GM19193 (cell line): ENCODE results near the gene TEX54.
A peak's percentile ranks its signal among the peaks of the same experiment; 100 is the strongest.

Experiments used
- POLR2A ChIP-seq: IDR thresholded peaks from 4 replicates; pipeline ENCODE4 v1.6.1; 2011; ENCODE audit not compliant: insufficient read depth, insufficient read length; ENCODE audit errors: extremely low read depth

TEX54 gene

GRCh38 chr11:62841361-62842170 lies 8.9 kb upstream of the TEX54 start:
- peak; percentile 98 for TF ChIP-seq POLR2A

GRCh38 chr11:62839050-62839945 lies 6.7 kb upstream of the TEX54 start, which contains the start of gene WDR74:
TSS of gene WDR74 (minus strand) at chr11:62839590. CDS start at chr11:62839570, 20 bp downstream.
- TF ChIP-seq POLR2A, result peak; percentile 91

- no peak for TF ChIP-seq POLR2A
Observed at GRCh38 chr11:62835336-62835735, 2.7 kb upstream of the TEX54 start.

GRCh38 chr11:62831520-62832335 lies 913 bp downstream of the TEX54 start, which contains the start of gene STX5:
TSS of gene STX5 (minus strand) at chr11:62832051. CDS start at chr11:62831243, 808 bp downstream.
- peak; percentile 82 for TF ChIP-seq POLR2A

- no peak for TF ChIP-seq POLR2A
Observed at GRCh38 chr11:62830904-62831519, 1.6 kb downstream of the TEX54 start.

- TF ChIP-seq POLR2A, result no peak
Observed at GRCh38 chr11:62823677-62824076, 9.0 kb downstream of the TEX54 start.

- no peak for TF ChIP-seq POLR2A
Observed at GRCh38 chr11:62817129-62817528, 15.5 kb downstream of the TEX54 start.

- TF ChIP-seq POLR2A, result no peak
Observed at GRCh38 chr11:62816557-62816956, 16.1 kb downstream of the TEX54 start.

- no peak for TF ChIP-seq POLR2A
Observed at GRCh38 chr11:62811659-62812058, 21.0 kb downstream of the TEX54 start.

- no peak for TF ChIP-seq POLR2A
Observed at GRCh38 chr11:62810748-62811147, 21.9 kb downstream of the TEX54 start.

- TF ChIP-seq POLR2A, result no peak
Observed at GRCh38 chr11:62806611-62807121, 26.0 kb downstream of the TEX54 start.

GRCh38 chr11:62805961-62806441 lies 26.6 kb downstream of the TEX54 start:
- no peak for TF ChIP-seq POLR2A

- TF ChIP-seq POLR2A, result peak; percentile 100
Observed at GRCh38 chr11:62805076-62805892, 27.4 kb downstream of the TEX54 start, which contains the start of gene NXF1. TSS of gene NXF1 (minus strand) at chr11:62805440. CDS start at chr11:62805356, 84 bp downstream.

- no peak for TF ChIP-seq POLR2A
Observed at GRCh38 chr11:62804310-62805075, 28.1 kb downstream of the TEX54 start.
